Measurements from ENCODE around the gene NUP188. TPM values are rescaled to one million over a fixed set of nuclear protein-coding genes. Genes with fewer than 3 reads are reported as not detected.

The NUP188 gene
- total and polyA plus RNA-seq, 4 donors, result 4.9 to 44.5 (median 25.8) TPM

- Histone ChIP-seq H3K36me3 (ENCODE audit: control insufficient read depth in 1 of 2, insufficient read depth in 2 of 2, low read length in 1 of 2) (peaks cover 0 to 15% of the 10 kb centered on the region in 2 donors), H3K27me3 (ENCODE audit: control insufficient read depth in 1 of 2, insufficient read depth in 2 of 2, low read length in 1 of 2) (no peaks in the 10 kb centered on the region), H3K4me1 (ENCODE audit: control insufficient read depth in 1 of 2, insufficient read depth in 2 of 2, low read length in 2 of 2) (peaks cover 0 to 11% of the 10 kb centered on the region in 2 donors), H3K4me3 (ENCODE audit: low read length in 2 of 2) (no peak overlapping the region), H3K9me3 (ENCODE audit: control insufficient read depth, low read length) (no peaks in the 10 kb centered on the region), H3K27ac (ENCODE audit: low read depth in 1 of 2, low read length in 2 of 2) (peak overlapping the region; percentile 43 to 88)
- peak; percentile 91 to 95 for DNase-seq
- ATAC-seq (ENCODE audit: low FRiP score), result peak; percentile 74
- 11 to 15% methylated on average over 8 of the region's 8 CpGs for WGBS, 2 donors
- intact Hi-C loops (cut with DNase I), result loop anchor here in 1 of 2 donors (5.0 kb wide), 1 partner anchor 34 kb away; no protein-coding TSS in a partner anchor
Observed at GRCh38 chr9:128911529-128912035, 35.9 kb upstream of the NUP188 start.

DNA sequence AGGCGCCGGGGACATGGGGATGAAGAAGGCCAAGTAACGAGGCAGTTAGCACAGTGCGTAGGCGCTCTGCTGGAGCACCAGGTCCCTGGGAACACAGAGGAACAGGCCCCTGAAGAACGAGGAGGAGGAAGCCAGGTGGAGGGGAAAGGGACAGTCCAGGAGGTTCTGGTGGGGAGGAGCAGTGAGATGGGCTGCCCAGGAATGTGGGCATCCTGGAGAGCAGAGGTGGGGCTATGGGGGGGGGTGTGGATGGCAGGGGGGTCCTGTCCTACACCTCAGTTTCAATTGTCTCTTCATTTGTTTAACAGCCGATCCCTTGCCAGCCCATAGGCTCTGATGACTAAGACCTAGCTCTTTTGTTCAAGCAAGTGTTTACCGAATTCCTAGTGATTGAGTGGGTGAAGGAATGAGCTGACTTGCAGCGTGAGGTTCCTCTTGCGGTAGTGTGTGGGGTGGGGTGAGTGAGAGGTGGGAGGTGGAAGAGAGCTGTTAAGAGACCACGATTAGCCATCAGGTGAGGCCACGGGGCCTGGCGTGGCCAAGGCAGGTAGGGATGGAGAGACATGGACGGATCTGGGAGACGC, 35.1 kb upstream of the NUP188 start:
- ATAC-seq (ENCODE audit: low FRiP score), result no peak
- DNase-seq, result no peak
- intact Hi-C loops (cut with DNase I), result loop anchor here in 1 of 2 donors (5.0 kb wide), 1 partner anchor 35 kb away; no protein-coding TSS in a partner anchor
- H3K4me1 ChIP-seq (ENCODE audit: control insufficient read depth in 1 of 2, insufficient read depth in 2 of 2, low read length in 2 of 2), result peaks cover 0 to 11% of the 10 kb centered on the region in 2 donors
- no peaks in the 10 kb centered on the region for H3K9me3 ChIP-seq (ENCODE audit: control insufficient read depth, low read length)
- peaks cover 0 to 14% of the 10 kb centered on the region in 2 donors for H3K36me3 ChIP-seq (ENCODE audit: control insufficient read depth in 1 of 2, insufficient read depth in 2 of 2, low read length in 1 of 2)
- 51 to 53% methylated on average over 15 of the region's 15 CpGs for WGBS, 2 donors
- H3K27ac ChIP-seq (ENCODE audit: low read depth in 1 of 2, low read length in 2 of 2), result peak overlapping the region; percentile 43 to 88
- H3K27me3 ChIP-seq (ENCODE audit: control insufficient read depth in 1 of 2, insufficient read depth in 2 of 2, low read length in 1 of 2), result no peaks in the 10 kb centered on the region
- H3K4me3 ChIP-seq (ENCODE audit: low read length in 2 of 2), result no peak overlapping the region

DNA sequence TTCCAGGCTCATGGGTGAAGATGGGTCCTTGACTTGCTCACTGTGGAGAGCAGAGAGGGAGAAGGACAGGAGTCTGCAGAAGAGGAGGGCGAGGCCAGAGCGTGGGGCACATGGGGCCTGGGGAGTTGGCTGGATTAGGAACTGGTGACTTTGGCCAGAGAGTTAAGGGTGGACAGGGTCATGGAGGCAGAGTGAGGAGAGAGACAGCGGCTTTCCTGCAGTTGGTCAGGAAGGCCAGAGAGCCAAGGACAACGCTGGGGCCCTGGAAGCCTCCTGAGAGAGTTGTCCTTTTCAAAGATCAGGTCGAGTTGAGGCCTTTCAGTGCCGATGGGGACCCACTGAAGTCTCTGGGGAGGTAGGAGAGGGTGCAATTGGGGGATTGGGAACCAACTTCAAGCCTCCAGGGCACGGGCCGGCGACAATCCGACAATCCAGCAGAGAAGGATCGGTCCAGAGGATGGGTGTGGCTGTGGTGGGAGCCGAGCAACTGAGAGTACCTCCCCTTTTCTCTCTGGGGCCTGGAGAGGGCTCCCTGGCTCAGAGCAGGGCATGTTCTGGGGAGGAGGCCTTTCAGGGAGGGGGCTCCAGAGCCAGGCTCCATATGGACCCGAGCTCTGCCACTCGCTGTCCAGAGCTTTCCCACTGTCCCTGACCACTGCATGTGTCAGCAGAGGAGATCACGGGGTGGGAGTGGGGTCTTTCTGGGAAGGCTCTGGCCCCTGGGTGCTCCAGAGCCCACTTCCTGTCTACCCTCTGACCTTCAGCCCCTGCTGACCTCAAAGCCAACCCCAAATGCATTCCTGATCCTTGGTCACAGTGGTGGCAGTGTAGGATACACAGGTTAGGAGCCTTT, 34.2 kb upstream of the NUP188 start:
- Histone ChIP-seq H3K4me1 (ENCODE audit: control insufficient read depth in 1 of 2, insufficient read depth in 2 of 2, low read length in 2 of 2) (peaks cover 0 to 11% of the 10 kb centered on the region in 2 donors), H3K9me3 (ENCODE audit: control insufficient read depth, low read length) (no peaks in the 10 kb centered on the region), H3K4me3 (ENCODE audit: low read length in 2 of 2) (no peak overlapping the region), H3K36me3 (ENCODE audit: control insufficient read depth in 1 of 2, insufficient read depth in 2 of 2, low read length in 1 of 2) (peaks cover 0 to 5% of the 10 kb centered on the region in 2 donors), H3K27ac (ENCODE audit: low read depth in 1 of 2, low read length in 2 of 2) (peak overlapping the region; percentile 36 to 68), H3K27me3 (ENCODE audit: control insufficient read depth in 1 of 2, insufficient read depth in 2 of 2, low read length in 1 of 2) (no peaks in the 10 kb centered on the region)
- intact Hi-C loops (cut with DNase I), result loop anchor here in 1 of 2 donors (5.0 kb wide), 1 partner anchor 36 kb away; no protein-coding TSS in a partner anchor
- ATAC-seq (ENCODE audit: low FRiP score) (no peak), DNase-seq (no peak)
- WGBS, 2 donors, result 29 to 33% methylated on average over 15 of the region's 15 CpGs

- intact Hi-C loops (cut with DNase I), result loop anchor here in 1 of 2 donors (5.0 kb wide), 1 partner anchor 37 kb away; no protein-coding TSS in a partner anchor
- Histone ChIP-seq H3K4me3 (ENCODE audit: low read length in 2 of 2) (no peak overlapping the region), H3K27me3 (ENCODE audit: control insufficient read depth in 1 of 2, insufficient read depth in 2 of 2, low read length in 1 of 2) (no peaks in the 10 kb centered on the region), H3K36me3 (ENCODE audit: control insufficient read depth in 1 of 2, insufficient read depth in 2 of 2, low read length in 1 of 2) (no peaks in the 10 kb centered on the region), H3K4me1 (ENCODE audit: control insufficient read depth in 1 of 2, insufficient read depth in 2 of 2, low read length in 2 of 2) (peaks cover 0 to 11% of the 10 kb centered on the region in 2 donors), H3K9me3 (ENCODE audit: control insufficient read depth, low read length) (no peaks in the 10 kb centered on the region), H3K27ac (ENCODE audit: low read depth in 1 of 2, low read length in 2 of 2) (peak overlapping the region; percentile 15 to 68)
- ATAC-seq (ENCODE audit: low FRiP score), result no peak
- no peak for DNase-seq
- 66 to 68% methylated on average over 23 of the region's 23 CpGs for WGBS, 2 donors
Observed at GRCh38 chr9:128913995-128914772, 33.3 kb upstream of the NUP188 start.

- Histone ChIP-seq H3K36me3 (ENCODE audit: control insufficient read depth in 1 of 2, insufficient read depth in 2 of 2, low read length in 1 of 2) (no peaks in the 10 kb centered on the region), H3K4me1 (ENCODE audit: control insufficient read depth in 1 of 2, insufficient read depth in 2 of 2, low read length in 2 of 2) (peaks cover 0 to 8% of the 10 kb centered on the region in 2 donors), H3K27ac (ENCODE audit: low read depth in 1 of 2, low read length in 2 of 2) (peak overlapping the region; percentile 23 to 96), H3K27me3 (ENCODE audit: control insufficient read depth in 1 of 2, insufficient read depth in 2 of 2, low read length in 1 of 2) (no peaks in the 10 kb centered on the region), H3K9me3 (ENCODE audit: control insufficient read depth, low read length) (no peaks in the 10 kb centered on the region), H3K4me3 (ENCODE audit: low read length in 2 of 2) (no peak overlapping the region)
- intact Hi-C loops (cut with DNase I), result loop anchor here in 1 of 2 donors (2.0 kb wide), 1 partner anchor 33 kb away; the partner anchor contains the start of gene LRRC8A
- WGBS, 2 donors, result 25 to 39% methylated on average over 18 of the region's 18 CpGs
- peak in 1 of 2 donors; percentile 82 for DNase-seq
- ATAC-seq (ENCODE audit: low FRiP score), result peak; percentile 23
Observed at GRCh38 chr9:128916204-128916603, 31.3 kb upstream of the NUP188 start.

DNA sequence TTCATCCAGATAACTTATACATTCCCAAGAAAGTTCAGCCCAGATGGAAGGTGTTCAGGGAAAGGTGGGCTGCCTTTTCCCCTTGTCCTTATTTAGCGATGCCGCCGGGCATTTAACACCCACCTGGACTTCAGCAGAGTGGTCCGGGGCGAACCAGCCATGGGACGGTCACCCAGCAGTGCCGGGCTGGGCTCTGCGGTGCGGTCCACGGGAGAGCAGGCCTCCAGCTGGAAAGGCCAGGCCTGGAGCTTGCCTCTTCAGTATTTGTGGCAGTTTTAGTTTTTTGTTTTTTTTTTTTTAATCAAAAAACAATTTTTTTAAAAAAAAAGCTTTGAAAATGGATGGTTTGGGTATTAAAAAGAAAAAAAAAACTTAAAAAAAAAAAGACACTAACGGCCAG, 30.8 kb upstream of the NUP188 start:
- Histone ChIP-seq H3K4me3 (ENCODE audit: low read length in 2 of 2) (no peak overlapping the region), H3K4me1 (ENCODE audit: control insufficient read depth in 1 of 2, insufficient read depth in 2 of 2, low read length in 2 of 2) (peaks cover 0 to 7% of the 10 kb centered on the region in 2 donors), H3K27me3 (ENCODE audit: control insufficient read depth in 1 of 2, insufficient read depth in 2 of 2, low read length in 1 of 2) (no peaks in the 10 kb centered on the region), H3K36me3 (ENCODE audit: control insufficient read depth in 1 of 2, insufficient read depth in 2 of 2, low read length in 1 of 2) (no peaks in the 10 kb centered on the region), H3K27ac (ENCODE audit: low read depth in 1 of 2, low read length in 2 of 2) (peak overlapping the region; percentile 23 to 96), H3K9me3 (ENCODE audit: control insufficient read depth, low read length) (no peaks in the 10 kb centered on the region)
- WGBS, 2 donors, result 75% methylated on average over 11 of the region's 11 CpGs
- intact Hi-C loops (cut with DNase I), result loop anchor here in 1 of 2 donors (2.0 kb wide), 1 partner anchor 34 kb away; the partner anchor contains the start of gene LRRC8A
- ATAC-seq (ENCODE audit: low FRiP score) (no peak), DNase-seq (no peak)

GRCh38 chr9:128917151-128917849, 30.2 kb upstream of the NUP188 start:
- intact Hi-C loops (cut with DNase I), result loop anchor here in 1 of 2 donors (2.0 kb wide), 1 partner anchor 34 kb away; the partner anchor contains the start of gene LRRC8A
- H3K4me1 ChIP-seq (ENCODE audit: control insufficient read depth in 1 of 2, insufficient read depth in 2 of 2, low read length in 2 of 2), result peaks cover 0 to 7% of the 10 kb centered on the region in 2 donors

More at GRCh38 chr9:128917151-128917849, 30.2 kb upstream of the NUP188 start:
- Histone ChIP-seq H3K27ac (ENCODE audit: low read depth in 1 of 2, low read length in 2 of 2) (peak overlapping the region; percentile 23 to 30), H3K4me3 (ENCODE audit: low read length in 2 of 2) (no peak overlapping the region), H3K9me3 (ENCODE audit: control insufficient read depth, low read length) (no peaks in the 10 kb centered on the region), H3K36me3 (ENCODE audit: control insufficient read depth in 1 of 2, insufficient read depth in 2 of 2, low read length in 1 of 2) (no peaks in the 10 kb centered on the region), H3K27me3 (ENCODE audit: control insufficient read depth in 1 of 2, insufficient read depth in 2 of 2, low read length in 1 of 2) (no peaks in the 10 kb centered on the region)
- ATAC-seq (ENCODE audit: low FRiP score) (peak; percentile 73), DNase-seq (peak; percentile 89 to 93)
- 43 to 44% methylated on average over 26 of the region's 26 CpGs for WGBS, 2 donors

All from aorta (tissue), 5 donors.